Measurements from ENCODE around the gene MOBP. TPM values are rescaled to one million over a fixed set of nuclear protein-coding genes. Genes with fewer than 3 reads are reported as not detected.
A peak's percentile ranks its signal among the peaks of the same experiment; 100 is the strongest.

Gene MOBP
- total and polyA plus RNA-seq, 9 of the 15 experiments (the other 6 are each of a cell fraction or from before 2014, with no cell fraction given), result 0.09 to 0.33 (median 0.11) TPM; not detected in 4

DNA sequence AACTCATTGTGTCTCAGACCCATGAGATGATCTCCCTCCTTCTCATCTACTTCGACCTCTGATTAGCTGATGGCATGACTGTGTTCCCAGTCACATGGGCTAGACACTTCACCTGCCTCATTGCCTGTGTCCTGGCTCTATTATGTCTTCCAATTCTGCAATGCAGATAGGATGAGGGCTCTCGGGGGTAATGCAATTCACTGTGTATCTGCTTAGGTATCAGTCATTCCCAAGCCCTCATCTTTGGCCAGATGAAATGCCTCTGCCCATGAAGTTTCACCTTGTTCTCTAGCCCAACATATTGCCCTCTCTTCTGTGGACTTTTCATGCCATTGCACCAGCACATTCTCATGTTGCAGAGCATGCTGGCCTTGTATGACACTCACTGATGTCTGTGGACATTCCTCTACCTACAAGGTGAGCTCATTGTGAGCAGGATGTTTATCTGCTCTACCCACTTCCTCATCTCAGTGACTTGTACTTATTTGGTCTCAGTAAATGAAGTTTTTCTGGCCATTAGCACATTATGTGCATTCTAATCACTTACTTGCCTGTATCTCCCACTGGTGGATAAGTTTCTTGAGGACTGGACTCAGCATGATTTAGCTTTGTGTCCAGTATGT lies 32.3 kb downstream of the MOBP start:
- Histone ChIP-seq H3K9ac (ENCODE audit: insufficient read depth in 1 of 2, low read depth in 2 of 2, low read length in 2 of 2) (no peak overlapping the region), H2AFZ (ENCODE audit: low read depth, low read length) (no peak overlapping the region), H3K4me2 (ENCODE audit: insufficient read depth, low read length) (no peak overlapping the region), H3K27me3 (ENCODE audit: control insufficient read depth in 2 of 2, insufficient read depth in 2 of 2, low read length in 2 of 2) (peaks cover 23 to 27% of the 10 kb centered on the region in 2 experiments), H3K9me3 (replicated peaks; ENCODE audit: control insufficient read depth, insufficient read depth, low read depth, low read length) (no peaks in the 10 kb centered on the region), H3K27ac (ENCODE audit: extremely low read depth, low read depth, low read length) (no peak overlapping the region), H3K9me1 (ENCODE audit: control insufficient read depth, insufficient read depth, low read length) (no peaks in the 10 kb centered on the region), H3K4me1 (replicated peaks in 1 of 2; ENCODE audit: control insufficient read depth in 2 of 2, insufficient read depth in 2 of 2, low read length in 2 of 2) (peaks cover 0 to 8% of the 10 kb centered on the region in 2 experiments; a peak in 2 of 5 replicates), H3K4me3 (no peak overlapping the region), H3K79me2 (ENCODE audit: control insufficient read depth, insufficient read depth, low read length) (no peaks in the 10 kb centered on the region), H3K36me3 (ENCODE audit: control insufficient read depth, insufficient read depth, low read length) (no peaks in the 10 kb centered on the region), H4K20me1 (replicated peaks; ENCODE audit: control insufficient read depth, insufficient read depth, low read length) (no peaks in the 10 kb centered on the region)
- BruUV-seq (replicated peaks), result no TSS peak
- no peak for FAIRE-seq
- ChIA-PET POLR2A (interaction anchor here (1.0 kb wide), 1 partner anchor 93 kb away, joined by 3 read pairs; the partner anchor contains the start of gene RPSA), CTCF (ENCODE audit: low intra/inter-chr PET ratio) (interaction anchor here (1.5 kb wide), 1 partner anchor 212 kb away, joined by 4 read pairs; no protein-coding TSS in a partner anchor)
- WGBS (ENCODE audit: insufficient coverage, low coverage, missing lambda C conversion rate), result 0% methylated on average over 2 of the region's 2 CpGs
- intact Hi-C loops (cut with micrococcal nuclease), result no loop called here
- TF ChIP-seq CEBPG (CRISPR knock-in tag; IDR thresholded peaks at IDR 0.05) (peak; percentile 29; the same call in 1 of the 2 replicates), CEBPG (tag; conservative IDR thresholded peaks at IDR 0.05 in 1 of 2, IDR thresholded peaks at IDR 0.05 in 1 of 2) (no peak), SPI1 (IDR thresholded peaks at IDR 0.05; ENCODE audit: borderline replicate concordance, low read depth, low read length) (peak; percentile 79; the same call in 1 of the 2 replicates), EP300 (IDR thresholded peaks at IDR 0.05; ENCODE audit: low read length) (no peak), NFYB (IDR thresholded peaks at IDR 0.05; ENCODE audit: extremely low read depth, insufficient read length) (no peak), NFE2 (IDR thresholded peaks at IDR 0.05; ENCODE audit: low read depth) (0 out of 2 replicates have a peak, but pooled peaks have one; percentile 4), PTRF (tag; IDR thresholded peaks at IDR 0.05) (no peak), SREBF2 (CRISPR knock-in tag; IDR thresholded peaks at IDR 0.05) (no peak)
- TF ChIP-seq, protein P1, sequence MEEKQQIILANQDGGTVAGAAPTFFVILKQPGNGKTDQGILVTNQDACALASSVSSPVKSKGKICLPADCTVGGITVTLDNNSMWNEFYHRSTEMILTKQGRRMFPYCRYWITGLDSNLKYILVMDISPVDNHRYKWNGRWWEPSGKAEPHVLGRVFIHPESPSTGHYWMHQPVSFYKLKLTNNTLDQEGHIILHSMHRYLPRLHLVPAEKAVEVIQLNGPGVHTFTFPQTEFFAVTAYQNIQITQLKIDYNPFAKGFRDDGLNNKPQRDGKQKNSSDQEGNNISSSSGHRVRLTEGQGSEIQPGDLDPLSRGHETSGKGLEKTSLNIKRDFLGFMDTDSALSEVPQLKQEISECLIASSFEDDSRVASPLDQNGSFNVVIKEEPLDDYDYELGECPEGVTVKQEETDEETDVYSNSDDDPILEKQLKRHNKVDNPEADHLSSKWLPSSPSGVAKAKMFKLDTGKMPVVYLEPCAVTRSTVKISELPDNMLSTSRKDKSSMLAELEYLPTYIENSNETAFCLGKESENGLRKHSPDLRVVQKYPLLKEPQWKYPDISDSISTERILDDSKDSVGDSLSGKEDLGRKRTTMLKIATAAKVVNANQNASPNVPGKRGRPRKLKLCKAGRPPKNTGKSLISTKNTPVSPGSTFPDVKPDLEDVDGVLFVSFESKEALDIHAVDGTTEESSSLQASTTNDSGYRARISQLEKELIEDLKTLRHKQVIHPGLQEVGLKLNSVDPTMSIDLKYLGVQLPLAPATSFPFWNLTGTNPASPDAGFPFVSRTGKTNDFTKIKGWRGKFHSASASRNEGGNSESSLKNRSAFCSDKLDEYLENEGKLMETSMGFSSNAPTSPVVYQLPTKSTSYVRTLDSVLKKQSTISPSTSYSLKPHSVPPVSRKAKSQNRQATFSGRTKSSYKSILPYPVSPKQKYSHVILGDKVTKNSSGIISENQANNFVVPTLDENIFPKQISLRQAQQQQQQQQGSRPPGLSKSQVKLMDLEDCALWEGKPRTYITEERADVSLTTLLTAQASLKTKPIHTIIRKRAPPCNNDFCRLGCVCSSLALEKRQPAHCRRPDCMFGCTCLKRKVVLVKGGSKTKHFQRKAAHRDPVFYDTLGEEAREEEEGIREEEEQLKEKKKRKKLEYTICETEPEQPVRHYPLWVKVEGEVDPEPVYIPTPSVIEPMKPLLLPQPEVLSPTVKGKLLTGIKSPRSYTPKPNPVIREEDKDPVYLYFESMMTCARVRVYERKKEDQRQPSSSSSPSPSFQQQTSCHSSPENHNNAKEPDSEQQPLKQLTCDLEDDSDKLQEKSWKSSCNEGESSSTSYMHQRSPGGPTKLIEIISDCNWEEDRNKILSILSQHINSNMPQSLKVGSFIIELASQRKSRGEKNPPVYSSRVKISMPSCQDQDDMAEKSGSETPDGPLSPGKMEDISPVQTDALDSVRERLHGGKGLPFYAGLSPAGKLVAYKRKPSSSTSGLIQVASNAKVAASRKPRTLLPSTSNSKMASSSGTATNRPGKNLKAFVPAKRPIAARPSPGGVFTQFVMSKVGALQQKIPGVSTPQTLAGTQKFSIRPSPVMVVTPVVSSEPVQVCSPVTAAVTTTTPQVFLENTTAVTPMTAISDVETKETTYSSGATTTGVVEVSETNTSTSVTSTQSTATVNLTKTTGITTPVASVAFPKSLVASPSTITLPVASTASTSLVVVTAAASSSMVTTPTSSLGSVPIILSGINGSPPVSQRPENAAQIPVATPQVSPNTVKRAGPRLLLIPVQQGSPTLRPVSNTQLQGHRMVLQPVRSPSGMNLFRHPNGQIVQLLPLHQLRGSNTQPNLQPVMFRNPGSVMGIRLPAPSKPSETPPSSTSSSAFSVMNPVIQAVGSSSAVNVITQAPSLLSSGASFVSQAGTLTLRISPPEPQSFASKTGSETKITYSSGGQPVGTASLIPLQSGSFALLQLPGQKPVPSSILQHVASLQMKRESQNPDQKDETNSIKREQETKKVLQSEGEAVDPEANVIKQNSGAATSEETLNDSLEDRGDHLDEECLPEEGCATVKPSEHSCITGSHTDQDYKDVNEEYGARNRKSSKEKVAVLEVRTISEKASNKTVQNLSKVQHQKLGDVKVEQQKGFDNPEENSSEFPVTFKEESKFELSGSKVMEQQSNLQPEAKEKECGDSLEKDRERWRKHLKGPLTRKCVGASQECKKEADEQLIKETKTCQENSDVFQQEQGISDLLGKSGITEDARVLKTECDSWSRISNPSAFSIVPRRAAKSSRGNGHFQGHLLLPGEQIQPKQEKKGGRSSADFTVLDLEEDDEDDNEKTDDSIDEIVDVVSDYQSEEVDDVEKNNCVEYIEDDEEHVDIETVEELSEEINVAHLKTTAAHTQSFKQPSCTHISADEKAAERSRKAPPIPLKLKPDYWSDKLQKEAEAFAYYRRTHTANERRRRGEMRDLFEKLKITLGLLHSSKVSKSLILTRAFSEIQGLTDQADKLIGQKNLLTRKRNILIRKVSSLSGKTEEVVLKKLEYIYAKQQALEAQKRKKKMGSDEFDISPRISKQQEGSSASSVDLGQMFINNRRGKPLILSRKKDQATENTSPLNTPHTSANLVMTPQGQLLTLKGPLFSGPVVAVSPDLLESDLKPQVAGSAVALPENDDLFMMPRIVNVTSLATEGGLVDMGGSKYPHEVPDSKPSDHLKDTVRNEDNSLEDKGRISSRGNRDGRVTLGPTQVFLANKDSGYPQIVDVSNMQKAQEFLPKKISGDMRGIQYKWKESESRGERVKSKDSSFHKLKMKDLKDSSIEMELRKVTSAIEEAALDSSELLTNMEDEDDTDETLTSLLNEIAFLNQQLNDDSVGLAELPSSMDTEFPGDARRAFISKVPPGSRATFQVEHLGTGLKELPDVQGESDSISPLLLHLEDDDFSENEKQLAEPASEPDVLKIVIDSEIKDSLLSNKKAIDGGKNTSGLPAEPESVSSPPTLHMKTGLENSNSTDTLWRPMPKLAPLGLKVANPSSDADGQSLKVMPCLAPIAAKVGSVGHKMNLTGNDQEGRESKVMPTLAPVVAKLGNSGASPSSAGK (IDR thresholded peaks at IDR 0.05), result no peak
- no peak for DNase-seq (ENCODE audit: extremely low read depth in 1 of 4, low spot score in 3 of 4)
- in situ Hi-C loops (cut with MboI), result no loop called here
- ATAC-seq, result 0 out of 3 replicates have a peak, but pooled peaks have one; percentile 19

Data from K562 (cell line).